ENCODE data around the gene UNC93A. TPM values are rescaled to one million over a fixed set of nuclear protein-coding genes. Genes with fewer than 3 reads are reported as not detected.

The UNC93A gene
- total RNA-seq, 1 donor from 2014 or later = not detected

DNA sequence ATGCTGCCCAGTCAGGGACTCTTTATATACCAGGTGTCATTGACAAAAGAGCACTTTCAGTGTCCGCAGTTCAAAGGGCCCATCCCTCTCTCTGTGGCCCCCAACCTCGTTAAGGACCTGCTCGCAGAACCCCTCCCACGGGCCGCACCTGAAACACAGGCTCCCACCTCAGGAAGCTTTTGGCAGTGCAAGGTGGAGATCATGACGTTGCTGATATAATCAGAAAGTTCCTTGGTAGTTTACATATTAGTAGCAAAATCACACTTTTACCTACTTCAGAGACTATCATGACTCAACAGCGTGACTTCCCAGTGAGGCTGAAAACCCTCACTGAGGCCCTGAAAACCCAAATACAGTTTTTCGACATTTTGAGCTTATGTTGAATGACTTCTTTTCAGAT lies 37.9 kb downstream of the UNC93A start:
- DNase-seq (no peak), ATAC-seq (no peak)
- intact Hi-C loops (cut with micrococcal nuclease) = no loop called here

DNA sequence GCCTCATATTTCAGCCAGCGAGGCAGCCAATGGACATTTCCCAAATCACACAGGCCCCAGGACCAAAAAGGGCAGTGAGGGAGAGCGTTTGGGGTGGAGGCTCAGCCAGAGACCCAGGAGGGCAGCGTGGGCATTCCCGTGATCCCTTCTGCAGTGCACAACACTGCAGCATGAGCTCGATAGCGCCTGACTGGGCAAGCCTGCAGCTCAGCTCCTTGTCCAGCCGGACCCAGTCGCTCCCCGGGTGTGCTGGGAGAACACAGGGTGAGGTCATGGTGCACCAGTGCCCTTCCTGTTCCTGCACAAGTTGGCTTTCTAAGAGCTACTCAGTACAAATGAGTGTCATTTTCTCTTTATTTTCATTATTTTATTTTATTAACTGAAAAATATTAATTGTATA lies 39.6 kb downstream of the UNC93A start:
- ATAC-seq (no peak), DNase-seq (no peak)
- intact Hi-C loops (cut with micrococcal nuclease) = no loop called here

DNA sequence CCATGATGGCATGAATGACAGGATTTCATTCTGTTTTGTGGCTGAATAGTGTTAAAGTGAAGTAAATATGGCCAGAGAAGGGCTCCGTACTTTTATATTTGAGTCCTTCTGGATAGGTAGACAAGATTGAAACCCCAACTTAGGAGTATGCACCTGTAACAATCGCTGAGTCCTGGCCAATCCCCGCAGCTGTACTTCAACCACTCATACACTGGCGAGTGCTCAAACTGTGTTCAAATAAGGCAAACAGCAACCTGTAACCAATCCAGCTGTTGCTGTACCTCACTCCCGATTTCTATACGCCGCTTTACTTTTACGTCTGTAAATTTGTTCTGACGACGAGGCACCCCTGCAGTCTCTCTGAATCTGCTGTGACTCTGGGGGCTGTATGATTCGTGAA lies 40.5 kb downstream of the UNC93A start:
- ATAC-seq (no peak), DNase-seq (no peak)
- intact Hi-C loops (cut with micrococcal nuclease) = no loop called here

DNA sequence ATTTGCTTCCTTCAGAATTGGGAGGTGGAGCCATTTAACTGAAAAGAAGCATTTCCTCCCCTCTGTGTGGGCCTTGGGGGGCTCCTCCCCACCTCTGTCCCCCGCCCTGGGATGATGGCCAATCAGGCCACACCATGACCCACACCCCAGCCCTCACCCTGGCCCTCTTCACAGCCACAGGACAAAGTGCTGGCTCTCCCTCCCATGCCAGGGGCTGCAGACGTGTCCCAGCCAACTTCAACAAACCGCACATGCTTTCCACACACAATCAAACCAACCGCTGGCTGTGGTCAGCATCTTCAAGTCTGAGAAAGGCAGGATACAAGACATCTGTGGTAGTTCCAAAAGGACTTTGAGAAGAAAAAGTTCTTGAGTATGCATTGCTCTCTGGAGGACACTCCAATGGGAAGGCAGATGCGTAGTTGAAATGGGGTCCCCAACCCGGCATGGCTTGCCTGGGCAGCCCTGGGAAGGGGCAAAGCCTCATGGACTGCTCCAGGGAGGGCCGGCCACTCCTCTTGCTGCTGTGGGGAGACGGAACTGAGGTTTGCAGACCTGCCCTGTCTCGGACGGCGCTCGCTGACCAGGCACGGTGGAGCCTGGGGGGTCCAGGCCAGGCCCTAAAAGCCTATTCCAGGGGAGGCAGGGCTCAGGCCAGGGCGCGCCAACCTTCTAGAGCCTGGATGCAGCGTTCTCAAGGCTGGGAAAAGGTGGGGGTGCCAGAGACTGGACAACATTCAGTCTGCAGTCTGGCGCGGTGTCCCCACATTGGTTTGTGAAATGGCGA lies 45.9 kb downstream of the UNC93A start:
- no peak for DNase-seq
- intact Hi-C loops (cut with micrococcal nuclease) = no loop called here
- no peak for ATAC-seq

DNA sequence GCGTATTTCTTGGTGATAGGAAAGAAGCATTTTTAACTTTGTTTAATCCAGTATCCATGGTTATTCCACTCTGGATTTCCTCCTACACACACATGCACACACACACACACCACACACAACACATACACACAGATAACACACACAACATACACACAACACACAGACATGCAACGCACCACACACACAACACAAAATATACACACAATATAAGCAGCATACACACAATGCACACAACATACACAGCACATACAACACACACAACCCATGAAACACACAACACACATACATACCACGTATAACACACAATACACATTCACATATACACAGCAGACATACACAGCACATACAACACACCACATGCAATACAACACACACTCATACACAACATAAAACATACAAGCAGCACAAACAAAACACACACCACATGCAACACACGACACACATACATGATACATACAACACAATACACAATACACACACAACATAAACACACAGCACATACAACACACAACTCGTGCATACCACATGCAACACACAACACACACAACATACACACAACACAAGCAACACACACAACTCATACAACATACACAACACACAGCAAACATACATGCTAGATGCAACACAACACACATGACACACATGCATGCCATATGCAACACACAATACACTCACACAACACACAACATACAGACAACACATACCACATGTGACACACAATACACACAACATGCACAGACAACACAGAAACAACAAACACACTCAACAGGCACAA lies 46.7 kb downstream of the UNC93A start:
- ATAC-seq = no peak
- intact Hi-C loops (cut with micrococcal nuclease) = no loop called here
- no peak for DNase-seq

DNA sequence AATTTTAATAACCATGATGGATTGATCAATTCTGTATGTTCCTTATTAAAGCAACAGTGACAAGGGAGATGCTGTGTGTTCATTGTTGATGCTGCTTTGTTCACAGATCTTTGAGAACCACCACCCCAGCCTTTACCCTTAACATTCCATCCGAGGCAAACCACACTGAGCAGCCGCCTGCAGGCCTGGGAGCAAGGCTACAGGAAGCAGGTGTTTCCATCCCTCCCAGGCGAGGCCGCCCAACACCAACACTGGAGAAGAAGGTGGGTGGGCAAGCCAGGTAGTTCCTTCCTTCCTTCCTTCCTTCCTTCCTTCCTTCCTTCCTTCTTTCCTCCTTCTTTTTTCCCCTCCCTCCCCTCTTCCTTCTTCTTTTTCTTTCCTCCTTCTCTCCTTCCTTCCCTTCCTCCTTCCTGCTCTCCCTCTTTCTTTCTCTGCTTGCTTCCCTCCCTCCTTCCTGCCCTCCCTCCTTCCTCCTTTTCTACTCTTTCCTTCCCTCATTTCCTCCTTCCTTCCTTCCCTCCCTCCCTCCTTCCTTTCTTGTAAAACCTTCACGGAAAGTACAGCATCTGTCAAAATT lies 47.5 kb downstream of the UNC93A start:
- intact Hi-C loops (cut with micrococcal nuclease) = no loop called here
- DNase-seq (no peak), ATAC-seq (no peak)

DNA sequence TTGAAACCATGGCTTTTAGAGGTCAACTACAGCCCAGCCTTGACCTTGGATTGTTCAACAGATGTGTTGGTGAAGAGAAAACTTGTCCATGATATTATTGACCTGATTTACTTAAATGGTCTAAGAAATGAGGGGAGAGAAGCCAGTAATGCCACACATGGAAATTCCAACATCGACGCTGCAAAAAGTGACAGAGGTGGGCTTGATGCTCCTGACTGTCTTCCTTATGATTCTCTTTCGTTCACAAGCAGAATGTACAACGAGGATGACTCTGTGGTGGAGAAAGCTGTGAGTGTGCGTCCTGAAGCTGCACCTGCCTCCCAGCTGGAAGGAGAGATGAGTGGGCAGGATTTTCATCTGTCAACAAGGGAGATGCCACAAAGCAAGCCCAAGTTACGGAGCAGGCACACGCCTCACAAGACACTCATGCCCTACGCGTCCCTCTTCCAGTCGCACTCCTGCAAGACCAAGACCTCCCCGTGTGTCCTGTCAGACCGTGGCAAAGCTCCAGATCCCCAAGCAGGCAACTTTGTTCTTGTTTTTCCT lies 50.0 kb downstream of the UNC93A start:
- intact Hi-C loops (cut with micrococcal nuclease) = no loop called here
- DNase-seq (no peak), ATAC-seq (no peak)

DNA sequence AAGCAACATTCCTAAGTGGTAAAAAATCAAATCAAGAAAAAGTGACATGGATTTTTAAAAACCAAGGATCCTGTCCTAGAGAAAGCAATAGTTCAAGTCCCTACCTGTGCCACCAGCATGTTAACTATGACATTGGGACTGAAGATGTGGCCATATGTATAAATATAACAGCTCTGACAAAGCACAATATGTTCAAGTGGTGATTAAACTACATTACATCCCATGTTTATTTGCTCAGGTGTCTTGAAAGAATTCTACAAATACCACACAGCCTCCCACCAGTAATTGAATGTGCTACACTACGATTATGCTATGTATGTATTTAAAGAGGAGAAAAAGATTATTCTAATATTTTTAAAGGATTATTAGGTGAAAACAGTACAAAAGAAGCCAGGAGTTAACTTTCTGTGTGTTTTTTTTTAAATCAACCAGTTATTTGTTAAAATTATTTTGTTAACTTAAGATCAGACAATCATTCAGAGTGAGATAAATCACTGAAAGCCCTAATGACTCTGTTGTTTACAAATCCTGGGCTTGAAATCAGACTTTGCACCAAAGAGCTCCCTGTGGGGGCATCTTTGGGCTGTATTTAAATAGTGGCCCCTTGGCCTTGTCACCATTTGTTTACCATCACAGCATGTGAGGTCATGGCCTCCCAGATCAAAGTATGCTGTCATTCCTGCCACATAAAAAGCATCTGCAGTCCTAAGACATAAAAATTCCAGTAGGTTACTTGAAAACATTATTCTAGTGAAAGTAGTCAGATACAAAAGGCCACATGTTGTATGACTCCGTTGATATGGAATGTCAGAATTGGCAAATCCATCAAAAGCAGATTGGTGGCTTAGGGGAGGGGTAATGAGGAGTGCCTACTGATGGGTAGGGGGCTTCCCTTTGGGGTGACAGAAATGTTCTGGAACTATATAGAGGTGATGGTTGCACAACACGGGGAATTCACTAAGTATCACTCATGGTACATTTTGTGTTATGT lies 50.8 kb downstream of the UNC93A start:
- no peak for ATAC-seq
- intact Hi-C loops (cut with micrococcal nuclease) = no loop called here
- no peak for DNase-seq

DNA sequence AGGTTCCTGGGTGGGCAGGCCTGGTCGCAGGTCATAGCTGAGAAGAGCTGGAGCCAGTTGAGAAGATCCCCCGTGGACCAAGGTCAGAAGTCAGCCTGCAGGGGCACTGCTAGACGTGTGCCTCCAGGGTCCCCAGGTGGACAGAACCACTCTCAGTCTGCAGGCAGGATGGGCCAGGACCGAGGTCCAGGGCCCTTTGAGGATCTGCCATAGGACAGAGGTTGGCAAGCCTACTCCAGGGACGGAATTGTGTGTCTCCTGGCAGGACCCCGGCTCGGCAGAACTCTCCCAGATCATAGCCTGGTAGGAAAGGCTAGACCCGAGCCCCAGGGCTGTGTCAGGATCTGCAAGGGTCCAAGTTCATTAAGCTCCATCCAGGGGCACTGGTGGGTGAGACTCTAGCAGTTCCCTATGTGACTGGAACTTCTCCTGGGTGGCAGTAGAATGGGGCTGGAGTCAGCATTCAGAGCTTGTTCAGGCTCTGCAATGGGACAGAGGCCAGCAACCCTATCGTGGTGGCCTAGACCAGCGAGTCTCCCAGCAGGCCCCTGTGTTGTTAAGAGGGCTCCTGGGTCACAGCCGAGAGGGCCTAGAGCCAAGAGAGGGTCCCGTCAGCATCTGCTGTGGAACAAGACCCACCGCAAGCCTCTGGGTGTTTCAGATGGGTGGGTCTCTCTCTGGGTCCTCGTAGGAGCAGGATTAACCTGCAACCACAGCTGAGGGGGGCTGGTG lies 51.9 kb downstream of the UNC93A start:
- intact Hi-C loops (cut with micrococcal nuclease) = no loop called here
- DNase-seq (no peak), ATAC-seq (no peak)

DNA sequence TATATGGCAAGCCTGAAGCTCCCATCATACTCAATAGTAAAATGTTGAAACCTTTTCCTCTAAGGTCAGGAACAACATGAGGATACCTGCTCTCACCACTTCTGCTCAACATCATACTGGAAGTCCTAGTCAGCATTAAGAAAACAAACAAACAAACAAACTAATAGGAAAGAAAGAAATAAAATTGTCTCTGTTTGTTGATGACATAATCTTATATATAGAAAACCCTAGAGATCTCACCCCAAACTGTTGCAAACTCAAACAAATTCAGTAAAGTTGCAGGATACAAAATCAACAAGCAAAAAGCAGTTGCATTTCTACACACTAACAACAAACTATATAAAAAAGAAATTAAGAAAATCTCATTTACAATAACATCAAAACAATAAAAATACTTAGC lies 54.2 kb downstream of the UNC93A start:
- DNase-seq = no peak
- intact Hi-C loops (cut with micrococcal nuclease) = no loop called here
- ATAC-seq = no peak

DNA sequence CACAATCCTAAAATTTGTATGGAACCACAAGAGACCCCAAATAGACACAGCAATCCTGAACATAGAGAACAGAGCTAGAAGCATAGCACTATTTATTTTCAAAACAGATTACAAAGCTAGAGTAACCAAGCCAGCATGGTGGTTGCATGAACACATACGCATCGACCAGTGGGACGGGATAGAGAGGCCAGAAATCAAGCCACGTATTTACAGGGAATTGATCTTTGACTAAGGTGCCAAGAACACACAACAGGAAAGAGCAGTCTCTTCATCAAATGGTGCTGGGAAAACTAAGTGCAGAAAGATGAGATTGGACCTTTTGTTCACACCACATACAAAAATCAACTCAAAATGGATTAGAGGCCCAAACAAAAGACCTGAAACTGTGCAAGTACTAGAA lies 54.8 kb downstream of the UNC93A start:
- intact Hi-C loops (cut with micrococcal nuclease) = no loop called here
- ATAC-seq (no peak), DNase-seq (no peak)

DNA sequence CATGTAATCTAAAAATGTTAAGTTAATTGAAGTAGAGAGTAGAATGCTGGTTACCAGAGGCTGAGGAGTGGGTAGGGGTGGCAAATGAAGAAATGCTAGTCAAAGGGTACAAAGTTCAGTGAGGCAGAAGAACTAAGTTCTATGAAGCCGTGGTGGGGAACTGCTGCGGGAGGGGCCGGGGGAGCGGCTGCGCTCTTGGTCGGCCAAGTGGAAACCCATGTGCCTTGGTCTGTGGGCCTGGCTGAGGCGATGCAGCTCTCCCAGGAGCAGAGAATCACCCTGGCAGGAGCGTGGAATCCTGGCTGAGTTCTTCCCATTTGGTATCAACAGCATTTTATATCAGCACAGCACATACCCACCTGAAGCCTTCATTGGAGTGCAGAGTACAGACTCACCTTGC lies 56.1 kb downstream of the UNC93A start:
- intact Hi-C loops (cut with micrococcal nuclease) = no loop called here
- no peak for ATAC-seq
- DNase-seq = no peak

DNA sequence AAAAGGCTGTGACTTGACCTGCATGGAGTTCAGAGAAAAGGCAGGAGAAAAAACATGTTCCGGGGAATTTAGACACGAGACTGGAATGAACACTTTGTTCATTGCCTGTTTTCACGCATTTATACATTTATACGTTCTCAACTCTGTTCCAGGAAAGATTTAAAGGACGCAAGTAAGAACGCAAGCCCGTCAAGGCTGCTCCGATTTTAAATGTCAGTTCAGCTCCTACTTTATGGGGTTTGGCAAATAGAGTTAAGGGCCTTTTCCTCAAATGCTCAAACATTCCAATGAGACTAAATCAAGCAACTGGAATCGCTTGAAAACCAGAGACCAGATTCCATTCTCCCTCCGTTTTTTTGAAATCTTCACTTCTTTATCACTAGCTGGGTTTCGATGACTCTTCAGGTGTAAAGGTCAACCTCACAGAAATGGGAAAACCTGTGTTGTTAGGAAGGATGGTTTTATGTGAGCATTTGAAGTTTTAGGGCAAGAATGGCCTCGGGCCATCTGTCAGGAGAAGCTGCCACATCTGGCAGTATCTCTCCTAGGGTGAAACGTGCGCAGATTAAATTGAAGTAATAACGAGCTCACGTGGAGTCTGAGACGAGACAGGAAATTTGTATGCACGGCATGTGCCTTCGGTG lies 58.6 kb downstream of the UNC93A start:
- DNase-seq = no peak
- intact Hi-C loops (cut with micrococcal nuclease) = no loop called here
- ATAC-seq = no peak

DNA sequence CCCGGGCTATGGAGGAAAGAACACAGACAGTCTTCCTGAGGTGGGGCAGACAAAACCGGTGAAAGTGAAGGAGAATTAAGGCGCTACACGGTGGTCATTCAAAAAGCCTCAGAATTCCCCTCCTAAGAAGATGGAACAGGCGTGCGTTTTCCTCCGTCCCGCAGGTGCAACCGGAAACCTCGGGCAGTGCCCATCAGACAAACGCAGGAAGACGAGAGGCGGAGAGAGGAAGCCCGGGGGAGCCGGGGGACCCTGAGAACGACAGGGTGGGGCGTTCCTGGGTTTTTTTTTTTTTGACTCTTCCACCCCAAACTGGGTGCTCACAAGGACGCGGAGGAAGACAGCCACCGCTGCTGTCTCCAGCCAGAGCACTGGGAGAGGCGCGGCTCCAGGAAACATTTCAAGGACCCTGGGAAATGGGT lies 59.2 kb downstream of the UNC93A start:
- no peak for DNase-seq
- intact Hi-C loops (cut with micrococcal nuclease) = no loop called here
- ATAC-seq = peak; percentile 64

DNA sequence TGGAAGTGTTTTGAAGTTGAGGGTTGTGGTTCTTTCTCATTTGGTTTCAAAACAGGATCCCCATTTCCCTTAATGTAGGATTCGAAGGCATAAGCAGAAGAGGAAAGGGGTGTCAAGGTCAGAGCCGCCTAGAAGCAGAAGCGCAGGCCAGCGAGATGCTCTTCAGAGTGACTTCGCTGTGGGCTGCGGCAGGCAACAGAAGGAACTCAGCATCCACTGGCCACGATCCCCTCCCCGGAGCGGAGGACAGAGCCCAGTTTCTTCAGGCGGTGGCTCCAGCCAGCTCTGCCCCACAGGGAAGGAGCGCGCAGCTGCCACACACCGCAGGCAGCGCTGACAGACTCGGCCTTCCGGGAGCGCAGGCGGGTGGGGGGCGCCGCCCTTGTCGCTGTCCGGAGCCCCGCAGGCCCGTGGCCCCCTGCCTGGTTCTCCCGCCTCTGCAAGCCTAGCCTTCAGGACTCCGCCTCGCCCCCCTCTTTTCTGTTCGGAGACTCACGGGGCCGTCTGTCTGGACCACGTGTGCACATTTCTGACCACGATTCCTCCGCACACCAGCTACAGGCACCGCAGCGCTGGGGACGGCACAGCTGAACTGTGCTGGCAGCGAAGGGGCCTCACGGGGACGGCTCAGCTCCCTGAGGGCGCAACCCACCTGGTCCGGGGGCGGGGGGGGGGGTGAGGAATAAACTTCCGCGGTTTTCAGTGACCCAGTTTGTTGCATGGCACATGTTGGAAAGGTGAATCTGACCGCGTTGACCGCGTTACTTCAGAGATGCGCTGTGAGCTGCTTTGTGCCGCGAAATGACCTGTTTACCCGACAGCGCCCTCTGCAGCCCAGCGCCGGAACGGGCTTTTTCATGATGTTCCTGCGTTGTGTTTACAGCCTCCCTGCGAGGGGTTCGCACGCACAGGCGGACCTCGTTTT lies 59.9 kb downstream of the UNC93A start:
- DNase-seq (peak; percentile 77), ATAC-seq (peak; percentile 85)
- intact Hi-C loops (cut with micrococcal nuclease) = no loop called here

DNA sequence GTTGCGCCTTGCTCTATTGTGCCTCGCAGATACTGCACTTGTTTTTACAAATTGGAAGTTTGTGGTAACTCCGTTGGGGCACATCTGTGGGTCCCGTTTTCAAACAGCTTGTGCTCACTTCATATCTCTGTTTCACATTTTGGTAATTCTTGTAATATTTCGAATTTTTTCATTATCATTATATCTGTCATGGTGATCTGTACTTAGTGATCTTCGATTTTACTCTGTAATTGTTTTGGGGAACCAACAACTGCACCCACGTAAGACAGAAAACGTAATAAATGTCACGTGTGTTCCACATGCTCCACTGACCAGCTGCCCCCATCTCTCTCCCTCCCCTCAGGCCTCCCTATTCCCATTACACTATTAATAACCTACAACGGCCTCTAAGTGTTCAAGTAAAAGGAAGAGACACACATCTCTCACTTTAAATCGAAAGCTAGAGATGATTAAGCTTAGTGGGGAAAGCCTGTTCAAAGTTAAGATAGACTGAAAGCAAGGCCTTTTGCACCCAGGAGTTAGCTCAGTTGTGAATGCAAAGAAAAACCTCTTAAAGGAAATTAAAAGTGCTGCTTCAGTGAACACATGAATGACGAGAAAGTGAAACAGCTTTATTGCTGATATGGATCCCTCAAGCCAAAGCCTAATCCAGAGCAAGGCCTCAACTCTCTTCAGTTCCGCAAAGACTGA lies 60.7 kb downstream of the UNC93A start:
- no peak for DNase-seq
- intact Hi-C loops (cut with micrococcal nuclease) = no loop called here
- ATAC-seq = no peak
